ENCODE data around the gene PSMB4.
"Not testable (repeated sequence)": the region's sequence is repeated elsewhere in the genome, so short reads cannot be mapped to it uniquely, and the experiment has no call there.

DNA sequence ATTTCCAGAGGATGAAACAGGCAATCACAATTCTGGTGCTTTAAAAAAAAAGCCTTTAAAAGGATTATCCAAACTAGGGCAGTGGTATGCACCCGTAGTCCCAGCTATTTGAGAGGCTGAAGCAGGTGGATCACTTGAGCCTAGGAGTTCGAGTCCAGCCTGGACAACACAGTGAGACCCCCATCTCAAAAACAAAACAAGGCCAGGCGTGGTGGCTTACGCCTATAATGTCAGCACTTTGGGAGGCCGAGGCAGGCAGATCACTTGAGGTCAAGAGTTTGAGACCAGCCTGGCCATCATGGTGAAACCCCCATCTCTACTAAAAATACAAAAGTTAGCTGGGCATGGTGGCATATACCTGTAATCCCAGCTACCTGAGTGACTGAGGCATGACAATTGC lies 34.5 kb downstream of the PSMB4 start:
- TF ChIP-seq, protein P1, sequence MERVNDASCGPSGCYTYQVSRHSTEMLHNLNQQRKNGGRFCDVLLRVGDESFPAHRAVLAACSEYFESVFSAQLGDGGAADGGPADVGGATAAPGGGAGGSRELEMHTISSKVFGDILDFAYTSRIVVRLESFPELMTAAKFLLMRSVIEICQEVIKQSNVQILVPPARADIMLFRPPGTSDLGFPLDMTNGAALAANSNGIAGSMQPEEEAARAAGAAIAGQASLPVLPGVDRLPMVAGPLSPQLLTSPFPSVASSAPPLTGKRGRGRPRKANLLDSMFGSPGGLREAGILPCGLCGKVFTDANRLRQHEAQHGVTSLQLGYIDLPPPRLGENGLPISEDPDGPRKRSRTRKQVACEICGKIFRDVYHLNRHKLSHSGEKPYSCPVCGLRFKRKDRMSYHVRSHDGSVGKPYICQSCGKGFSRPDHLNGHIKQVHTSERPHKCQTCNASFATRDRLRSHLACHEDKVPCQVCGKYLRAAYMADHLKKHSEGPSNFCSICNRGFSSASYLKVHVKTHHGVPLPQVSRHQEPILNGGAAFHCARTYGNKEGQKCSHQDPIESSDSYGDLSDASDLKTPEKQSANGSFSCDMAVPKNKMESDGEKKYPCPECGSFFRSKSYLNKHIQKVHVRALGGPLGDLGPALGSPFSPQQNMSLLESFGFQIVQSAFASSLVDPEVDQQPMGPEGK (CRISPR knock-in tag; IDR thresholded peaks at IDR 0.05; ENCODE audit: borderline replicate concordance): not testable (repeated sequence)
- TF ChIP-seq ESRRG (CRISPR knock-in tag; IDR thresholded peaks at IDR 0.05): not testable (repeated sequence)
